GM12865 (cell line): Measurements from ENCODE around the gene SLC35G6.

ENCODE experiments used
- DNase-seq: peaks from one replicate; pipeline ENCODE4 v3.0.0; 2010; ENCODE audit warnings: low read depth
- H3K4me3 ChIP-seq: 2 replicates; pipeline ENCODE4 v1.5.1; 2011; ENCODE audit warnings: mild to moderate bottlenecking, low read depth, low read length, control low read depth
- TF ChIP-seq, protein P1 (sequence below): IDR thresholded peaks from 2 replicates; pipeline ENCODE4 v1.5.1; 2011; ENCODE audit warnings: low read length, control low read depth, low read depth, inconsistent platforms; ENCODE audit not compliant: insufficient read depth; ENCODE audit errors: missing control alignments

SLC35G6 gene

DNA sequence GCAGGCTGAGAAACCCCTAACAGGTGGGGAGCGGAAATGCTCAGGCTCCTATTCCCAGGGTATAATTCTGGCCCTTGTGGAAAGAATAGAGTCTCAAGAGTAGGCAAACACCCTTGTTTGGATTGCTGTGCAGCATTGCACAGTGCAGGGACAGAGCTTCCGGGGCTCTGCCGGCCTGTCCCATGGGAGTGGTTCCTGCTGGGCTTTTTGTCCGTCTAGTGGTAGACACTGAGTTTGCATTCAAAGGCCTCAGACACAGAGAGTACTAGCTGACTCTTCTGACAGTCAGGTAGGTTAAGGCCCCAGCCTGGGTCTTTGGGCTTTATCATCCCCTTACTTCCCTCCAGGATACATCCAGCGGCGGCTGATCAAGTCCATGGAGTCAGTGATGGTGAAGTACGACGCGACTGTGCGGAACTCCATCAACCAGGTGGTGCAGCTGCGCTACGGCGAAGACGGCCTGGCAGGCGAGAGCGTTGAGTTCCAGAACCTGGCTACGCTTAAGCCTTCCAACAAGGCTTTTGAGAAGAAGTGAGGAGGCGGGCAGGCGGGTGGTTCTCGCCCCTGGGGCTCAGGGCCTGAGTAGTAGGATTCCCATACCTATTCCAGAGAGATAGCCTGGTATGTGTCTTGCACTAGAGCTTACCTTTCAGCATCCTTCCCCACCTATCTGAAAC lies 21.1 kb downstream of the SLC35G6 start:
- TF ChIP-seq, protein P1, sequence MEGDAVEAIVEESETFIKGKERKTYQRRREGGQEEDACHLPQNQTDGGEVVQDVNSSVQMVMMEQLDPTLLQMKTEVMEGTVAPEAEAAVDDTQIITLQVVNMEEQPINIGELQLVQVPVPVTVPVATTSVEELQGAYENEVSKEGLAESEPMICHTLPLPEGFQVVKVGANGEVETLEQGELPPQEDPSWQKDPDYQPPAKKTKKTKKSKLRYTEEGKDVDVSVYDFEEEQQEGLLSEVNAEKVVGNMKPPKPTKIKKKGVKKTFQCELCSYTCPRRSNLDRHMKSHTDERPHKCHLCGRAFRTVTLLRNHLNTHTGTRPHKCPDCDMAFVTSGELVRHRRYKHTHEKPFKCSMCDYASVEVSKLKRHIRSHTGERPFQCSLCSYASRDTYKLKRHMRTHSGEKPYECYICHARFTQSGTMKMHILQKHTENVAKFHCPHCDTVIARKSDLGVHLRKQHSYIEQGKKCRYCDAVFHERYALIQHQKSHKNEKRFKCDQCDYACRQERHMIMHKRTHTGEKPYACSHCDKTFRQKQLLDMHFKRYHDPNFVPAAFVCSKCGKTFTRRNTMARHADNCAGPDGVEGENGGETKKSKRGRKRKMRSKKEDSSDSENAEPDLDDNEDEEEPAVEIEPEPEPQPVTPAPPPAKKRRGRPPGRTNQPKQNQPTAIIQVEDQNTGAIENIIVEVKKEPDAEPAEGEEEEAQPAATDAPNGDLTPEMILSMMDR = no peak
- DNase-seq = no peak
- no peak overlapping the region for H3K4me3 ChIP-seq

DNA sequence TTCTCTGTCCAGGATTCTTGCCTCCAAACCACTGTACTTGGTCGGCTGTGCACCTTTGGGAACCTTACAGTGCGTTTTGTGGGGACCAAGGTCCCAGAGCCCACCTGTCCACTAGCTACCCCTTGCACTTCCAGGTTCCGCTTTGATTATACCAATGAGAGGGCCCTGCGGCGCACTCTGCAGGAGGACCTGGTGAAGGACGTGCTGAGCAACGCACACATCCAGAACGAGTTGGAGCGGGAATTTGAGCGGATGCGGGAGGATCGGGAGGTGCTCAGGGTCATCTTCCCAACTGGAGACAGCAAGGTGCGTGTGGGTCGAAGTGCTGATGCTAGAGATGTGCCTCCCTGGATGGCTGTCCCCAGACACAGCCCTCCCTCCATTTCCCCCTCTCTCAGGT lies 21.7 kb downstream of the SLC35G6 start:
- TF ChIP-seq, protein P1 = peak; percentile 5
- H3K4me3 ChIP-seq = no peak overlapping the region
- no peak for DNase-seq

DNA sequence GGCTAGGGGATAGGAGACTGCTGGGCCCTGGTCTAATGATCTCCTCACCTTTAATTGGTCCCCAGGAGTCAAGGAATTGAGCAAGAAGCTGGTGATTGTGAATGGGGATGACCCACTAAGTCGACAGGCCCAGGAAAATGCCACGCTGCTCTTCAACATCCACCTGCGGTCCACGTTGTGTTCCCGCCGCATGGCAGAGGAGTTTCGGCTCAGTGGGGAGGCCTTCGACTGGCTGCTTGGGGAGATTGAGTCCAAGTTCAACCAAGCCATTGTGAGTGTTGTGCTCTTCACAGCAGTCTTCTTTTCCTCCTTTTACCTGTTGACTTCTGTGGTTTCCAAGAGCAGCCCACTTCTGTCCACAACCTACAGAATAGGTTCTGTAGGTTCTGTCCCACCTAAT lies 22.3 kb downstream of the SLC35G6 start:
- TF ChIP-seq, protein P1 = no peak
- H3K4me3 ChIP-seq = no peak overlapping the region
- DNase-seq = no peak

DNA sequence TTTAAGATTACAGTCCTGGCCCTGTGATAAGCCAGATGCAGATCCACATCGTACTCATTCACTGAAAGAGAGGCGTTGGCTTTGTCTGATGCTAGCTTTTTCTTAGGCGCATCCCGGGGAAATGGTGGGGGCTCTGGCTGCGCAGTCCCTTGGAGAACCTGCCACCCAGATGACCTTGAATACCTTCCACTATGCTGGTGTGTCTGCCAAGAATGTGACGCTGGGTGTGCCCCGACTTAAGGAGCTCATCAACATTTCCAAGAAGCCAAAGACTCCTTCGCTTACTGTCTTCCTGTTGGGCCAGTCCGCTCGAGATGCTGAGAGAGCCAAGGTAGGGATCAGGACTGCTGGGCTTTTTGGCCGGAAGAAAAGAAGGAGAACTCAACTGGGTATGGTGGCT lies 26.9 kb downstream of the SLC35G6 start:
- TF ChIP-seq, protein P1 = no peak
- DNase-seq = no peak
- no peak overlapping the region for H3K4me3 ChIP-seq

DNA sequence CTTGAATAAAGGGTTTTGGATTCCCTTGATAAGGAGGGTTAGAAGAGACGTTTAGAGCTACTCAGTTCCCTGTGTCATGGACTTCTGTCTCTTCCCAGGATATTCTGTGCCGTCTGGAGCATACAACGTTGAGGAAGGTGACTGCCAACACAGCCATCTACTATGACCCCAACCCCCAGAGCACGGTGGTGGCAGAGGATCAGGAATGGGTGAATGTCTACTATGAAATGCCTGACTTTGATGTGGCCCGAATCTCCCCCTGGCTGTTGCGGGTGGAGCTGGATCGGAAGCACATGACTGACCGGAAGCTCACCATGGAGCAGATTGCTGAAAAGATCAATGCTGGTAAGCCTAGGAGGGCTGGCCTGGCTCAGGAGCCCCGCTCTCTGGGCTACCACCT lies 27.6 kb downstream of the SLC35G6 start:
- no peak for DNase-seq
- H3K4me3 ChIP-seq = no peak overlapping the region
- TF ChIP-seq, protein P1 = no peak

DNA sequence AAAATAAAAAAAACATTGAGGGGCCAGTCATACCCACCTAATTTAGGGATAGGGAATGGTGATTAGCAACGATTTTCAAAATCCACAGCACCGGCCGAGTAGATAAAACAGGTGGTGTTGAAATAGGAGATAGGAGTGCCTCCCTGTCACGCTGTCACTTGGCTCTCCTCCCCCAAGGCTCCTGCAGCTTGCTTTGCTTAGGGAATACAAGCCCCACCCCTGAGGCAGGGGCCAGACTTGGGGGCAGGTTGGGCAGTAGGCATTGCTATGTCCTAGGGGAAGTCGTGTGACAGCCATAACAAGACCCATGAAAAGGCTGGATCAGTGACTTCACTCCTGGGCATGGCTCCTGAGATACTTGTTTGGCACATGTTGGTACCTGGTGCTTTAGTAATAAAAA lies 28.7 kb downstream of the SLC35G6 start:
- TF ChIP-seq, protein P1 = no peak
- DNase-seq = no peak
- no peak overlapping the region for H3K4me3 ChIP-seq

DNA sequence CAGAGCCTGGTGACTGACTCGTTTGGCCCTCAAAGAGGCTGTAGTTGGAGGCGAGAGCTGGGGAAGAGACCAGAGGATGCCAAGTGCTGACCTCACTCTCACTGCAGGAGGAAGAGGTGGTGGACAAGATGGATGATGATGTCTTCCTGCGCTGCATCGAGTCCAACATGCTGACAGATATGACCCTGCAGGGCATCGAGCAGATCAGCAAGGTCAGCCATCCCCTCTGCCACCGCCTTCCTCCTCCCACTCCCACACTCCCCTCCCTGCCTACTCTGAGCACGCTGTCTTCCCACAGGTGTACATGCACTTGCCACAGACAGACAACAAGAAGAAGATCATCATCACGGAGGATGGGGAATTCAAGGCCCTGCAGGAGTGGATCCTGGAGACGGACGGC lies 29.9 kb downstream of the SLC35G6 start:
- DNase-seq = no peak
- TF ChIP-seq, protein P1 = no peak
- no peak overlapping the region for H3K4me3 ChIP-seq
